Measurements from ENCODE around the gene FOXA1. TPM values are rescaled to one million over a fixed set of nuclear protein-coding genes. Genes with fewer than 3 reads are reported as not detected.

Gene FOXA1
- total and polyA plus RNA-seq, 2 of the 4 experiments (the other 2 are of a cell fraction), result 0.18 to 0.31 TPM

DNA sequence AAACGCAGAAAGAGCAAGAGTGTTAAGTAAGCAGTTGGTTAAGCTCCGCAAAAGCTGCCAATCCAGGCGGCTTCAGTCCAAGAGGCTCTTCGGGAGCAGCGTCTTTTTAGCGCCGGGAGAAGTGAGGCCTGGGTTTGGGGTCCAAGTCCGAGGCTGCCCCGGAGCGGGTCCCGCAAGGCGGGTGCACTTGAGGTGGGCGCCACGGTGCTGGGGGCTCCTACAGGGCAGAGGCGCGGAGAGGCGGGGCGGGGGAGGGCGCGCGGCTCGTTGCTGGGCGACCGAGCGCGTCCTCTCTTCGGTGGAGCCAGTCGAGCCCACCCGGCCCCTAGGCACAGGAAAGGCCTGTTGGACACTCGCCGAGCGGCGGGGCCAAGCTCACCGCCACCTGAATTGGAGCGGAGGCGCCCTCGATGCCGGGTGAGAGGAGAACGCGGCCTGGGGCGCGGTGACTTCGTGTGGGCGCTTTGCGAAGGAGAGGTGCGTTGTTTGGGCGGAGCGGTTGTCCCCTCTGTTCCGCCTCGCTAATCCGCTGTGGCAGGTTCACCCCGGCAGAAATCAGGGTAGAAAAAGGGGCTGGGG, 16.0 kb upstream of the FOXA1 start:
- in situ Hi-C loops (cut with MboI; ENCODE audit: low sequenced_read_pairs), result no loop called here
- Histone ChIP-seq H2BK5ac (ENCODE audit: low read depth, low read length, poor library complexity, severe bottlenecking) (no peak overlapping the region), H4K20me1 (ENCODE audit: insufficient read depth, low read length) (no peaks in the 10 kb centered on the region), H3K9ac (ENCODE audit: low read depth, low read length) (no peak overlapping the region), H3K18ac (ENCODE audit: low read depth, low read length) (no peak overlapping the region), H3K79me1 (ENCODE audit: low read depth in 1 of 2, low read length in 2 of 2) (no peaks in the 10 kb centered on the region), H3K4ac (ENCODE audit: low read depth, low read length) (no peak overlapping the region), H3K4me1 (ENCODE audit: control insufficient read depth, insufficient read depth, low read length) (no peaks in the 10 kb centered on the region), H3K27me3 (ENCODE audit: control insufficient read depth, insufficient read depth, low read length) (peaks cover 39% of the 10 kb centered on the region), H4K91ac (ENCODE audit: insufficient read depth, low read depth, low read length) (no peak overlapping the region), H2AK9ac (replicated peaks; ENCODE audit: low read depth, low read length, poor library complexity) (no peak overlapping the region), H3K4me3 (ENCODE audit: insufficient read depth, low read depth, low read length) (no peak overlapping the region; the same call in 1 of the 2 replicates), H2AK5ac (ENCODE audit: low read depth, low read length) (no peak overlapping the region), H3K4me2 (ENCODE audit: low read depth, low read length) (no peak overlapping the region), H3K9me1 (ENCODE audit: insufficient read depth, low read length) (no peaks in the 10 kb centered on the region), H4K8ac (ENCODE audit: low read depth in 2 of 2, low read length in 2 of 2) (no peak overlapping the region), H2BK120ac (ENCODE audit: low read depth, low read length) (no peak overlapping the region), H3K9me3 (ENCODE audit: control insufficient read depth, insufficient read depth, low read length) (peaks cover 18% of the 10 kb centered on the region), H4K5ac (ENCODE audit: low read depth, low read length) (no peak overlapping the region), H2AFZ (replicated peaks; ENCODE audit: low read length, poor library complexity) (peak overlapping the region; percentile 72), H3K27ac (ENCODE audit: insufficient read depth, low read length) (no peak overlapping the region), H3K14ac (replicated peaks; ENCODE audit: low read depth, low read length) (no peak overlapping the region), H3K36me3 (ENCODE audit: control insufficient read depth, insufficient read depth, low read length) (no peaks in the 10 kb centered on the region), H3K23ac (ENCODE audit: low read depth, low read length) (no peak overlapping the region), H2BK20ac (ENCODE audit: low read depth, low read length) (no peak overlapping the region), H2BK15ac (ENCODE audit: low read depth, low read length) (no peak overlapping the region), H3K56ac (ENCODE audit: extremely low read depth, insufficient read depth, low read length) (no peak overlapping the region)
- WGBS, 2 experiments (ENCODE audit: extremely low coverage in 2 of 2, insufficient read length in 1 of 2), result 12% methylated on average over 22 of the region's 52 CpGs; no CpG with 5 or more reads in 1 of the 2 experiments
- intact Hi-C loops (cut with micrococcal nuclease), result no loop called here
- CTCF ChIA-PET, result no interaction called here
- dilution Hi-C loops (cut with HindIII; ENCODE audit: low sequenced_read_pairs, unreplicated experiment), result no loop called here
- no peak; the same call in 1 of the 2 replicates for ATAC-seq (ENCODE audit: low read depth)
- POLR2A ChIA-PET (ENCODE audit: unreplicated experiment), result no interaction called here
- no TSS peak for BruUV-seq (replicated peaks)
- no peak for DNase-seq
- TF ChIP-seq, protein P1, sequence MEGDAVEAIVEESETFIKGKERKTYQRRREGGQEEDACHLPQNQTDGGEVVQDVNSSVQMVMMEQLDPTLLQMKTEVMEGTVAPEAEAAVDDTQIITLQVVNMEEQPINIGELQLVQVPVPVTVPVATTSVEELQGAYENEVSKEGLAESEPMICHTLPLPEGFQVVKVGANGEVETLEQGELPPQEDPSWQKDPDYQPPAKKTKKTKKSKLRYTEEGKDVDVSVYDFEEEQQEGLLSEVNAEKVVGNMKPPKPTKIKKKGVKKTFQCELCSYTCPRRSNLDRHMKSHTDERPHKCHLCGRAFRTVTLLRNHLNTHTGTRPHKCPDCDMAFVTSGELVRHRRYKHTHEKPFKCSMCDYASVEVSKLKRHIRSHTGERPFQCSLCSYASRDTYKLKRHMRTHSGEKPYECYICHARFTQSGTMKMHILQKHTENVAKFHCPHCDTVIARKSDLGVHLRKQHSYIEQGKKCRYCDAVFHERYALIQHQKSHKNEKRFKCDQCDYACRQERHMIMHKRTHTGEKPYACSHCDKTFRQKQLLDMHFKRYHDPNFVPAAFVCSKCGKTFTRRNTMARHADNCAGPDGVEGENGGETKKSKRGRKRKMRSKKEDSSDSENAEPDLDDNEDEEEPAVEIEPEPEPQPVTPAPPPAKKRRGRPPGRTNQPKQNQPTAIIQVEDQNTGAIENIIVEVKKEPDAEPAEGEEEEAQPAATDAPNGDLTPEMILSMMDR (conservative IDR thresholded peaks at IDR 0.05; ENCODE audit: low read depth, low read length), result no peak
- TF ChIP-seq, protein P2, sequence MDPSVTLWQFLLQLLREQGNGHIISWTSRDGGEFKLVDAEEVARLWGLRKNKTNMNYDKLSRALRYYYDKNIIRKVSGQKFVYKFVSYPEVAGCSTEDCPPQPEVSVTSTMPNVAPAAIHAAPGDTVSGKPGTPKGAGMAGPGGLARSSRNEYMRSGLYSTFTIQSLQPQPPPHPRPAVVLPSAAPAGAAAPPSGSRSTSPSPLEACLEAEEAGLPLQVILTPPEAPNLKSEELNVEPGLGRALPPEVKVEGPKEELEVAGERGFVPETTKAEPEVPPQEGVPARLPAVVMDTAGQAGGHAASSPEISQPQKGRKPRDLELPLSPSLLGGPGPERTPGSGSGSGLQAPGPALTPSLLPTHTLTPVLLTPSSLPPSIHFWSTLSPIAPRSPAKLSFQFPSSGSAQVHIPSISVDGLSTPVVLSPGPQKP (IDR thresholded peaks at IDR 0.05; ENCODE audit: borderline replicate concordance, low read depth, low read length), result no peak
- no peak for TF ChIP-seq BHLHE40 (IDR thresholded peaks at IDR 0.05; ENCODE audit: low read depth, low read length)
- TF ChIP-seq RCOR1 (IDR thresholded peaks at IDR 0.05; ENCODE audit: insufficient replicate concordance, low read length), result no peak
- no peak for TF ChIP-seq CEBPB (IDR thresholded peaks at IDR 0.05; ENCODE audit: low read depth, low read length)
- no peak for TF ChIP-seq RFX5 (IDR thresholded peaks at IDR 0.05; ENCODE audit: low read depth, low read length)
- TF ChIP-seq MXI1 (IDR thresholded peaks at IDR 0.05; ENCODE audit: borderline replicate concordance, low read depth, low read length), result no peak
- TF ChIP-seq, protein P3, sequence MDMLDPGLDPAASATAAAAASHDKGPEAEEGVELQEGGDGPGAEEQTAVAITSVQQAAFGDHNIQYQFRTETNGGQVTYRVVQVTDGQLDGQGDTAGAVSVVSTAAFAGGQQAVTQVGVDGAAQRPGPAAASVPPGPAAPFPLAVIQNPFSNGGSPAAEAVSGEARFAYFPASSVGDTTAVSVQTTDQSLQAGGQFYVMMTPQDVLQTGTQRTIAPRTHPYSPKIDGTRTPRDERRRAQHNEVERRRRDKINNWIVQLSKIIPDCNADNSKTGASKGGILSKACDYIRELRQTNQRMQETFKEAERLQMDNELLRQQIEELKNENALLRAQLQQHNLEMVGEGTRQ (IDR thresholded peaks at IDR 0.05; ENCODE audit: low read depth, low read length), result no peak
- TF ChIP-seq MAZ (IDR thresholded peaks at IDR 0.05; ENCODE audit: borderline replicate concordance, low read depth, low read length), result no peak
- TF ChIP-seq CHD1 (IDR thresholded peaks at IDR 0.05; ENCODE audit: low read depth, low read length), result no peak
- TF ChIP-seq RAD21 (IDR thresholded peaks at IDR 0.05; ENCODE audit: low read length), result no peak
- TF ChIP-seq NFE2L2 (IDR thresholded peaks at IDR 0.05; ENCODE audit: low read depth, low read length), result no peak
- no peak for TF ChIP-seq POLR2A (IDR thresholded peaks at IDR 0.05; ENCODE audit: low read depth, low read length)
- no peak for TF ChIP-seq SMC3 (IDR thresholded peaks at IDR 0.05; ENCODE audit: low read depth, low read length)
